Kidney epithelial cell (primary cell): Measurements from ENCODE around the gene APC2. TPM values are rescaled to one million over a fixed set of nuclear protein-coding genes. Genes with fewer than 3 reads are reported as not detected.

Experiments used
- DNase-seq: peaks from one replicate; pipeline ENCODE4 v3.0.0-alpha.2; 2010; ENCODE audit warnings: low read depth
- H3K27me3 ChIP-seq: 2 replicates; pipeline ENCODE4 v1.6.0; 2011; ENCODE audit warnings: low read length; ENCODE audit not compliant: control insufficient read depth, insufficient read depth
- H3K36me3 ChIP-seq: 2 replicates; pipeline ENCODE4 v1.5.1; 2011; ENCODE audit warnings: low read length; ENCODE audit not compliant: control insufficient read depth, insufficient read depth
- H3K4me3 ChIP-seq: 2 replicates; pipeline ENCODE4 v1.5.1; 2011; ENCODE audit warnings: low read depth, mild to moderate bottlenecking, control low read depth, low read length
- CTCF ChIP-seq: IDR thresholded peaks from 2 replicates; pipeline ENCODE4 v1.5.1; 2011; ENCODE audit warnings: mild to moderate bottlenecking, moderate library complexity, low read length, control low read depth, inconsistent platforms; ENCODE audit not compliant: insufficient read depth, poor library complexity, severe bottlenecking
- total RNA-seq: library from RNA; depleted of rRNA; stranded (reverse); fragments of >200 nt; gene quantifications from 2 replicates; pipeline ENCODE4 v1.2.3, GENCODE V29; 2015

APC2 gene
- total RNA-seq, 1 donor from 2014 or later: not detected

GRCh38 chr19:1410136-1410786 lies 39.7 kb upstream of the APC2 start:
- TF ChIP-seq CTCF: no peak
- DNase-seq: no peak
- Histone ChIP-seq H3K36me3 (peaks cover 1% of the 10 kb centered on the region), H3K4me3 (no peak overlapping the region), H3K27me3 (no peaks in the 10 kb centered on the region)

- DNase-seq: no peak
- Histone ChIP-seq H3K36me3 (peaks cover 1% of the 10 kb centered on the region), H3K4me3 (no peak overlapping the region), H3K27me3 (no peaks in the 10 kb centered on the region)
- no peak for TF ChIP-seq CTCF
These were observed 39.1 kb upstream of the APC2 start for GRCh38 chr19:1410789-1411188.

- DNase-seq: no peak
- Histone ChIP-seq H3K4me3 (no peak overlapping the region), H3K36me3 (peaks cover 1% of the 10 kb centered on the region), H3K27me3 (no peaks in the 10 kb centered on the region)
- no peak for TF ChIP-seq CTCF
These were observed 38.4 kb upstream of the APC2 start for GRCh38 chr19:1411255-1412191.

- peaks cover 1% of the 10 kb centered on the region for H3K36me3 ChIP-seq
- no peak for TF ChIP-seq CTCF
- H3K4me3 ChIP-seq: no peak overlapping the region
These were observed 37.5 kb upstream of the APC2 start for GRCh38 chr19:1412323-1412923.

GRCh38 chr19:1412995-1413800 lies 36.7 kb upstream of the APC2 start:
- DNase-seq: no peak
- H3K36me3 ChIP-seq: peaks cover 4% of the 10 kb centered on the region
- no peak for TF ChIP-seq CTCF

More at GRCh38 chr19:1412323-1412923, 37.5 kb upstream of the APC2 start:
- DNase-seq: no peak
- H3K27me3 ChIP-seq: no peaks in the 10 kb centered on the region

More at GRCh38 chr19:1412995-1413800, 36.7 kb upstream of the APC2 start:
- Histone ChIP-seq H3K4me3 (no peak overlapping the region), H3K27me3 (no peaks in the 10 kb centered on the region)
